Hematopoietic multipotent progenitor cell treated with erythropoietin and hydrocortisone succinate and interleukin-3 and kit ligand, for 8 days (in vitro differentiated cells): ENCODE measurements around the gene CENPX.

Source experiments
- DNase-seq: peaks from one replicate; pipeline ENCODE4 v3.0.0-alpha.2; 2015

CENPX gene

DNA sequence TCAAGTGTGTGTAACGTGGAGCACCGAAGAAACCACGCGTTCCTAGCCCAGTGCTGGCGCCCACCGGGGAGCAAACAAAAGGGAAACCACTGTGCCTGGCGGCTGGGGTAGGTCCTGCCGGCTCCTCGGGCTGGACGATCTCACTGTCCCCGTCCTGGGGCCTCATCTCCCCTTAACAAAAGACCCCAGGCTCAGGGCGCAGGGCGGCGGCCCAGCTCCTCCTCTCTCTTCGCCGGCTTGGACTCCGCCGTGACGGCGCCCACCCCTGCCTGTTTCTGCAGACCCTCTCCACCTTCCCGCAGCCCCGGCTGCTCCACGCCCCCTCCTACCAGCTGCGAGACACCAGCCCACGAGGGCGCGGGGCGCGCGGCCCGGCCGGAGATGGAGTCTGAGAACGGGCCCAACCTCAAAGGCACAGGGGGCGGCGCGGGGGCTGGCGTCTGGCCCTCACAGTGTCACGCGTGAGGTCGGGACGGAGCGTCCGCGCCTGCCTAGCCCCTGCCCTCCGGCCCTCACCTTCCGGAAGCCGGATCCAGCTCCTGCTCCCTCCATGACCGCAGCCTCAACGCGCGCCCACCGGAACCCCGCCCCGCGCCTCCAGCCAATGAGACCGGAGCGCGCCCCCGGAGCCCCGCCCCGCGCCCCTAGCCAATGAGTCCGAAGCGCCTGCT is at the start of gene CENPX:
CENPX (minus strand) TSS at position 569 of the 671 bp plus-strand sequence; CDS start at position 552, 17 bp downstream.
- DNase-seq: no peak

DNA sequence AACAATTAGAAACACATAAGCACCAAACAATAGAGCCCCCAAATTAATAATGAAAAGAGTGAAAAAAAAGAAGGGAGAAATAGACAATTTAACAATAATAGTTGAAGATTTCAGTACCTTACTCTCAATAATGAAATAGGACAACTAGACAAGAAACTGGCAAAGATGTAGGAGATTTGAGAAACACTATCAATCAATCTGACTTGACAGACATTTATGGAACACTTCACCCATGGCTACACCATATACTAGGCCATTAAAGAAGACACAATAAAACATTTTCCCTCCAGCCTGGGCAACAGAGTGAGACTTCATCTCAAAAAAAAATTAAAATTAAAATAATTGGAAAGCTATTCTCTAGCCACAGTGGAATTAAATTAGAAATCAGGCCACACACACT is 47.9 kb upstream of the CENPX start:
- no peak for DNase-seq

DNA sequence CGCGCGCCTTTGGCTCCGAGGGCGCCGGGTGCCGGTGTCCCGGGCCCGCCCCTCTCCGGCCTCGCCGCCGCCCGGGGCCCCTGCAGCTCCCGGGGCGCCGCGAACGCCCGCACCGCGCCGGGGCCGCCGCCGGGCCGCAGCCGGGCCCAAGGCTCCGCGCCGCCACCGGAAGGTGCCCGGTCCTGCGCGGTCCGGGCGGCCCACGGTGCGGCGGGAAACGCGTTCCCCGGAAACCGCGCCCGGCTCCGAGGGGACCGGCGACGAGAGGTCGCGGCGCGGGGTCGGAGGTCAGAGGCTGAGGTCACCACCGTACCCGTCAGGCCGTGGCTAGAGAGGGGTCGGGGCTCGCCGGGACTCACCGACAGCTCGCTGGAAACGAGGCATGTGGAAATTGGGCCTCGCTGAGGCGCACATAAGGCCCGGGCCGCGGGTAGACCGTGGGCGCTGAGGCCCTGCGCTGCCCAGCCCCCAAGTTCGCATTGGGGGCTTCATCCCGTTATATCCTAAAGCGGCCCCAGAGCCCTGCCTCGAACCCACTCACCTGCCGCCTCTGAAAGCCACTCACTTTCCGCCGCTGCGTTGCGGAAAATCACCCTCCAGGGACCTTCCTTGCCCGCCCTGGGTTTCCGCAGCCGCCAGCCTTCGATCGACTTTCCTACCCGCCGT is 43.1 kb upstream of the CENPX start, which contains the start of gene DUS1L:
DUS1L (minus strand) TSS at position 167 of the 666 bp plus-strand sequence. CDS start 745 bp downstream, outside the sequence.
- peak; percentile 55 for DNase-seq

DNA sequence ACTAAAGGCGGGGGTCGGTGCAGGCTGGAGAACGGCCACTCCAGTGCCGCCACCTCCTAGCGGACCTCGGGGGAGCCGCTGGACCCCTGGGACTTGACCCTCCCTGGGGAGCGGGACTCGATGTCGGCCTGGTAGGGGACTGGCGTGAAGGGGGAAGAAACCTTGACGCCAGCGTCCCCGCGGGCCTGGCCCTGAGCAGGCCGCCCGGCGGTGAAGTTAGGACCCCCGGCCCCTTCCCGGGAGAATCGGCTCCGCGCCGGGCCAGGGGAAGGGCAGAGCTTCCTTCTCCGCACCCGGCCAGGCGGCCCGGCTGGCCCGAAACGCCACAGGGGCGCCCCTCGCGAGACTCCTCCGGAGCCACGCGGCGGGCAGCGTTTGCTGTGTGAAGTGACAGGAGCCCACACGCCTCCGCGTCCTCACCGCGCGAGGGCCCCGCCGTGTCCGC is 42.5 kb upstream of the CENPX start:
- DNase-seq: no peak

DNA sequence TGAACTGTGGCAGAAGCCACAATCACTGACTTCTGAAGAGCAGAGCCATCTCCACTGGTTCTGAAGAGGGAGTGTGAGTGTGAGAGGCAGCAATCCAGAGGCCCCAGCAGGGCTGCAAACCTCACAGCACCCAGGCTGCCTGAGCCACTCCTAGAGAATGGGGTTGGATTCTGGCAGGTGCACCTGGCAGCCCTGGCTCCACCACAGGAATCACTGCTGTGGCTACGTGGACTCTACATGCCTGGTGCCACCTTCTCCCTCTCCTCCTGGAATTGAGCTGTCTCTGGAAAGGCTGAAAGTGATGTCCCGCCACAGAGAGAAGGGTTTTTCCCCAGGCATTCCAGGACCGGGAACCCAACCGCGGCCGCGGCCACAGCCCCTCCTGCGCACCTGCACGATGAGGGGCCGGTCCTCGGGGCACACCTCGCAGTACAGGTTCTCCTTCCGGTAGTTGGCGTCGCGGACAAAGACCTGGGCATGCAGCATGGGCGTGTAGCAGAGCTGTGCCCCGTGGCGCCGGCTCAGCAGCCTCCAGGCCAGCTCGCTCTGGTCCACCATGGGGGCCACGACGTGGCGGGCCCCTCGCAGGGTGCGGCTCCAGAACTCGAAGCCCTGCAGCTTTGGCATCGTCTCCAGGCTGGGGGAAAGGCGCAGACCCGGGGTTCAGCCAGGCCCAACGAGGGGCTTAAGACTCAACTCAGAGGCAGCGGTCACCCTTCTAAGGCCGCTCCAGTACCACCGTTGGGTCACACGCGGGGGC is 41.9 kb upstream of the CENPX start:
- no peak for DNase-seq

DNA sequence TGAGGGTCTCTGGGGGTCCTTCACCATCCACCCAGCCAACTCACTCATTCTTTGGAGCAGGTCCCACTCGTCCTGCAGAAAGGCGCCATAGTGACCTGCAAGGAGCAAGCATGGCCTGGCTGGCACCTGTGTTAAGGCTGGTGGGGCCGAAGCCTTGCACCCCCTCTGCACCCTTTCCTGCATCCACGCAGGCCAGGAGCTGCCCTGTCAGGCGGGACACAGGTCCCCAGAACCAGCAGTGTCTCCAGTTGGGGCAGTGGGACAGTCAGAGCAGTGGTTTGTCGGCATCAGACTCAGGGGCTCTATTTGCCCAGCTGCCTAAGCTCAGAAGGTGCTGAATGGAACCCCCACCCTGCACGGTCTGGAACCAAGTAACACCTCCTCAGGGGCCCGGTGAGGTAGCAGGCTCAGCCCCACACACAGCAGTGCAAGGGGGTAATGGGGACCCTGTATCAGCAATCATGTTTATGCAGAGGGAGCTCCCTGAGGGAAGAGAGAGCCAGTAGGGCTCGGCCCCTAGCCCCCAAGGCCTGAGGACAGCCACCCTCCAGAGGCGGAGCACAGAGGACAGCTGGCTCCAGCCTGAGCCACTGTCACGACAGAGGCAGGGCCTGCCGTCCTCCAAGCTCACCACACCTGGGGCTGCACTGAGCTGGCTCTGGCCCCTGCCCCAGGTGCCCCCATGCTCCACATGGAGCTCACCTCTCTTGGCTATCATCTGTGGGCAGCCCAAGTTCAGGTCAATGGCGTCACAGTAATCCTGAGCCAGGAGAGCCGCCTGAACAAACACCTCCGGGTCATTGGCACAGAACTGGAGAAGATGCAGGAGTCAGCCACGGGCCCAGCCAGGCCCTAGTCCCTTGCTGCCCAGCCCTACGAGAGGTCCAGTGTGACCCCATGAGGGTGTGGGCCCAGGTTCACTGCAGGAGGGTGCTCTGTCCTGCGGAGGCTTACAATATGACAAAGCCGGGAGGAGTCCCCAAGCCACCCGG is 41.0 kb upstream of the CENPX start:
- DNase-seq: no peak

DNA sequence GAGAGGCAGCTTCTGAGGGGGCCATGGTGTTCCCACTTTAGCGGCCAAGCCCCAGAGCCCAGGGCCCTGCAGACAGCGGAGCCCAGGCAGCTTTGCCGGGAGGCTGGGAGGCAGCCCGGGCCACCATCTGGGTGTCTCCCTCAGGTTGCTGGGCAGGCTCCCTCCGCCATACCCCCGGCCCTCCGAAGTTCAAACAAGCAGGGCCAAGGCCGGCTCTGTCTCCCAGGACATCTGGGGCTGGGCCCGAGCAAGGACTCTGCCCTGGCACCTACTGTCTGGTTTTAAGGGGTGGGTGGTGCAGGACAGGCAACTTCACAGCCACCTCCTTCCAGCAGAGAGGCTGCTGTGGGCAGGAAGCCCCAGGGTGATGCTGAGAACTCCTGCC is 40.3 kb upstream of the CENPX start:
- DNase-seq: no peak

DNA sequence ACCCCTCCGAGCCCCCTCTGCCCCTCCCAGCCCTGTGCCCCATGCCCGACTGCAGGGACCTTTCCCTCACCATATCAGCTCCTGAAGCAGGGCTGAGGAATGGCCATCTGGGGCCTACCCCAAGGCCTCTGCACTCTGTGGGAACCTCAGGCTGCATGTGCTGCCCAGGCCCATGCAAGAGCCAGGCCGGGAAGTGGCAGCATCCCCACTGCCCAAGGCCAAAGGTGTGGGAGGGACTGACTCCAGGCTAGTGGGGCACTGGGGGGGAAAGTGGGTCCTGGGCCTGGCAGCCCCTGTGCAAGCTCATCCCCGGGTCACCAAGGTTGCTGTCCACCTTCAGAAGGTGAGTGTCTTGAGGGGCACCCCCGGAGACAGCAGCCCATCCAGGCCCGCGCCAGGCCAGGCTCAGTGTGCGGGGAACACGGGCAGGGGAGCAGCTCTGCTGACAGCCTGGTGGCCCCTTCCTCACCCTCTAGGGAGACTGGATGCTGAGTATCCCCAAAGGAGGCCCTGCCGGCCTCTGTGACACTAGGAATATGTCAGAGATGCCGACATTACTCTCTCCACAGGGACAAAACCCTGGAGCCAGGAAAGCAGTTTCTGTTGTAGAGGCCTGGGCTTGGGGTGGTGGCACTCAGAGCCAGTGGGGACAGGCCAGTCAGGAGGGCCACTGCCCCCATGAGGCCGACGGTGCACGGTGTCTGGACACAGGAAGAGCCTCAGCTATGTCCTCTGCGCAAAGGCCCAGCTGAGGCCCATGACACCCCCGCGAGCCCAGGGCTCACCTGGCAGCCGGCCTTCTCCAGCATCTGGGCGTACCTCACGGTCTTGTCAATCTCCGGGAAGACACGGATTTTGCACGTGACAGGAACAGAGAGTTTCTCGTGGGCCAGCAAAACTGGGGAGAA is 39.7 kb upstream of the CENPX start:
- DNase-seq: no peak

DNA sequence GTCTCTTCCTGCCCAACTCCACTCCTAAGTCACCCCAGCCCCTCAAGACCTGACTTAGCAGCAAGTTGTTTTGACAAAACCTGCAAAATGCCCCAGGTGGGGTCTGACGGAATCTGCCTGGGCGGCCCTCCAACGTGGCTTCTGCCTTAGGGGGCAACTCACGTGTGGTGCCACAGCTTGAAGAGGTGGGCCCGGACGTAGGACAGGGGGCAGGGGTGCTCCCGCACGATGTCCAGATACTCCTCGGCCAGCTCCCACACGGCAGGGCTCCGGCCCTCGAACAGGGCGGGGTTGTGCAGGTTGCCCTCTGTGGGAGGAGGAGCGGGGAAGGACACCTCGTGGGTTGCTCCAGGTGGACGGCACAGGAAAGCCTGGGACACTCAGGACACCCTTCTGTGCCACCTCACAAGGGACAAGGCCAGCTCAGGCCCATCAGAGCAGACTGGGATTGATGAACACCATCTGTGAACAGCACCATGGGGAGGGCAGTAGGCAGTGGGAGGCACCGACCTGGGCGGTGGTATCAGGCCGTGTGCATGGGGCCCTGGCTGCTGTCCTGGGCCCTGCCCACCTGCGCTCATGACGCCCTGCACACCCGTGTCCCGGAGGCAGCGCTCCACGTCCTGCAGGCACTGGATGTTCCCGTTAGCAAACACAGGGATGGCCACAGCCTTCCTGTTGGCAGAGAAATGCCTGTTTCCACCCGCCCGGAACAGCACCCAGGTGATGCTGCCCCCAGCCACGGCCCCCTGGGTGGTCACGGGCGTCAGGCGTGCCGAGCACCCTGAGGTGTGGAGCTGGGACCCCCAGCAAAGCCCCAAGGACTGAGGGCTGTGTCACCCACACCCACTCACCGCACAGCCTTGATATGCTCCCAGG is 38.6 kb upstream of the CENPX start:
- no peak for DNase-seq

DNA sequence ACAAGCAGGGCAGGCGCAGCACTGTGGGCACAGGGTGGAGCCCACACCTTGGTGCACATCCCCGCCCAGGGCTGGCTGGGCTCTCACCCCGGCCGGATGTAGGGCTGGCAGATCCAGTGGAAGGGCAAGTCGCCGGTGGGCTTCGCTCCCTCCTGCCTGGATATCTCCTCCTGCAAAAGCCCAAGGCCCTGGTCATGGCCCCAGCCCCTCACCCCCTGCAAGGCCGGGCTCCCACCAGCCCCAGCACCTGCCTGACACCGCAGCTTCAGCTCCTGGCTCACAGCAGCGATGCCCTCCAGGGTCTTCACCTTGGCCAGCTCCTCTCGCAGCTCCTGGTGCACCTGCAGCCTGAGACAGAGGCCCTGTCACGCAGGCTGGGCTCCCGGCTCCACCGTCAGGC is 37.9 kb upstream of the CENPX start:
- DNase-seq: no peak

DNA sequence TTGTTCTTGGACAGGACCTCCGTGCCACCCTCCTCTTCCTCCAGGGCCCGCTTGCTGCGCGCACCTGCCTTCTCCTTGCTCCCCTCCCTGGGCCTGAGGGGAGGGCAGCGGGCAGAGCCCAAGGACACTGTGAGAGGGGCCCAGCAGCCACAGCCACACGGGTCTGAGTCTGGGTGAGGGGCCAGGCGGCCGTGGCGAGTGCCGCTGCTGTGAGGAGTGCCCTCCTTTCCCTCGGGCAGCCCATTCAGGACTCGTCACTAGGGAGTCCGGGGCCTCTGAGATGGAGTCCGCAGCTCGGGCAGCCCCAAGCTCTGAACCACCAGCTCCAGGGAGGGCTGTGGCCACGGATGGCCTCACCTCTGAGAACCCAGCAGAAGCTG is 37.3 kb upstream of the CENPX start:
- DNase-seq: no peak

DNA sequence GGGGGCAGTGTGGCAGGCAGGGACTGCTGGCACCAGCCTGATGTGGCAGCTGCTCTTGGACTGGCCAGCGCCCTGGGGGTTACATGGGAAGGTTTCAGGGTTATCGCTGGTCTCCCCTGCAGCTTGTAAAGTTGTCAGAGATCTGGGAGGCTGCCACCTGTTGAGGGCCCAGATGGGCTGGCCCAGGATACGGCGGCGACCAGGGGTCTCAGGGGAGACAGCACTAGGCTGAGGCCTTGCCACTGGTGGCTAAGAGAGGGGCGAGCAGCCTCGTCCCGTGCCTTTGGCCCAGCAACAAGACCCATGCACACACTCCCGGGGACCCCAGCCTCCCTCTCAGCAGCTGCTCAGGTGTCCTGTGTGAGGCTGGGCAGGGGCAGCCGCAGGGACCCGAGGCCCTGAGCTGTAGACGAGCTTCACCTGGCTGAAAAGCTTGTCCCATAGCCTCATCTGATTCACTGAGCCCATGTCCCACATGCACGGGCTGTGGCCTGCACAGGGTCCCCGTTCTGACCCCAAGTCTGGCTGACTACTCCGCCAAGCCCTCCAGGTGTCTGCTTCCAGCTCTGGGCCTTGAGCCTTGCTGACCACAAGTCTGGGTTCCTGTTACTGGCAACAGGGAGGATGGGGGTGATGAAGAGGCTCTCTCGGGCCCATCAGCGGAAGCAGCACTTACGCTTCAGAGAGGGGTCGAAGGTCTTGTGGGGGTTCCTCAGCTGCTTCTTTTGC is 36.8 kb upstream of the CENPX start:
- no peak for DNase-seq

DNA sequence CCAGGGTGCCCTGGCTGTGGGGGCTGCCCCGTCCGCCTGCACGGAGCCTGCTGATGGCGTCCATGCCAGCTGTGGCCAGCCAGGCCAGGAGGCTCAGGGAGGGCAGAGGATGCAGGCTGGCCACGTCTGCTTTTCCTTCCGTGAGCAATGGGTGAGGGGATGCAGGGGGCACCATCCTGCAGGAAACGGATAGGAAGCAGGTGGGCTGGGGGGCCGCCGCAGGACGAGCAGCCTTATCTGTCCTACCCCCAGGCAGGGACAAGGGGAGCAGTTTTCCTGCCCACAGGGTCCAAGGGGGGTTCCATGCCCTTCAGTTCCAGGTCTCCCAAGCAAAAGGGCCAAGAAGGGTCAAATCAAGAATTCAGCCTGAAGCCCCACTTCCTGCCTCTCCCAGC is 36.2 kb upstream of the CENPX start:
- DNase-seq: no peak

DNA sequence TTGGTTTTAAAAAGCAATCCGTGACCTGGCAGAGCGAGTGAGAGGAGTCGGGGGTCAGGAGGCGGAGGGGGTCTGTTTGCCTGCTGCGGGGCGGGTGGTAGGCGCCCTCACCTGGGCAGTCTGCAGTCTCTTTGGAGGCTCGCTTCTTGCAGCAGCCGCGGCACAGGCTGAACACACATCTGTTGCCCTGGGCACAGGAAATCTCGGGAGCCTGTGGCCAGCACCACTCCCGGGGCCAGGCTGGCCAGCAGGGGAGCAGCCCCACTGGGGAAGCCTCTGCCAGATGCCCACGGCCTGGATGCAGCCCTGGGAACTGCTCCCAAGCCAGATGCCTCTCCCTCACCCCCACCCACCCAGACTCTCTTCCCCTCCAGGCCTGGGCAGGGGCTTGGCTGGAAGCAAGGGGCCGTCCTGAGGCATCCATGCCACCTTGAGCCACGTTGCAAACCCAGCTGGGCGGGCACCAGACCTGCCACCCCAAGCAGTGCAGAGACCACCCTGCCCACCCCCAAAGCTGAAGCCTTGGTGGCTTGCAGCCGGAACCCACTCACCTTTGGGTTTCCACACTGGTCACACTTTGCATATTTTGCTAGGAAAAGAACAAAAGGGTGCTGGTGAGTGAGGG is 35.7 kb upstream of the CENPX start:
- DNase-seq: no peak

DNA sequence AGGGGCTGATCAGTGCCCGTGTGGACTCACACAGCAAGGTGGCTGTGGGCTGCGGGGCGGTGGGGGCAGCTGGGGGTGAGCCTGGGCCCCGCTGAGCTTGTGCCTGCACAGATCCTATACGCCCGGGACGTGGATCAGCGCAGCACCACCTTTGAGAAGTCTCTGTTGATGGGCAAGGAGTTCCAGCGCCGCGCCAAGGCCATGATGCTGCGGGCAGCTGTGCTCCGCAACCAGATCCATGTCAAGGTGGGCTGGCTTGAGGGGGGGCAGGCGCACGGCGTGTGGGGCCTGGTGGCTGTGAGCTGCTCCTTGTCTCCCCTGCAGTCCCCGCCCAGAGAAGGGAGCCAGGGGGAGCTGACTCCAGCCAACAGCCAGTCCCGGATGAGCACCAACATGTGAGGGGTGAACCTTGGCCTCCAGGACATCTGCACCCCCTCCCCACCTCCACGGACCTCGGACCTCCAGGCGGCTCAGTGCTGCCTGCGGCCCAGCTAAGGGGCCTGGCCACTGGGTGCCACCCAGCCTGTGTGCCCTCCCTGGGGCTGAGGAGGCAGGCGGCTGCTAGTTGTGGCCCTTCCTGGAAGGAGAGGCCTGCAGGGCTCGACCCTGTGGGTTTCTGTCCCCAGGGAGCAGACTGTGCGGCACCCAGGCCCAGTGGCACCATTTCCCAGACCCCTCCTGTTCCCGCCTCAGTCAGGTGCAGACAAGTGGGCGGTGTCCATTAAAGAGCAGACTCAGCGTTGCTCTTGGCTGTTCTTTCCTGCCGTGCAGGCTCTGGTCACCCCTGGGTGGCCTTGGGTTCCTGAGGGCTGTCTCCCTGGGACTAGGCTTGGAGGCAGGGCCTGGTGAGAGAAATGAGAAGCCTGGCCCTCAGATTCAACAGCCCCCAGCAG is 34.3 kb upstream of the CENPX start:
- no peak for DNase-seq

DNA sequence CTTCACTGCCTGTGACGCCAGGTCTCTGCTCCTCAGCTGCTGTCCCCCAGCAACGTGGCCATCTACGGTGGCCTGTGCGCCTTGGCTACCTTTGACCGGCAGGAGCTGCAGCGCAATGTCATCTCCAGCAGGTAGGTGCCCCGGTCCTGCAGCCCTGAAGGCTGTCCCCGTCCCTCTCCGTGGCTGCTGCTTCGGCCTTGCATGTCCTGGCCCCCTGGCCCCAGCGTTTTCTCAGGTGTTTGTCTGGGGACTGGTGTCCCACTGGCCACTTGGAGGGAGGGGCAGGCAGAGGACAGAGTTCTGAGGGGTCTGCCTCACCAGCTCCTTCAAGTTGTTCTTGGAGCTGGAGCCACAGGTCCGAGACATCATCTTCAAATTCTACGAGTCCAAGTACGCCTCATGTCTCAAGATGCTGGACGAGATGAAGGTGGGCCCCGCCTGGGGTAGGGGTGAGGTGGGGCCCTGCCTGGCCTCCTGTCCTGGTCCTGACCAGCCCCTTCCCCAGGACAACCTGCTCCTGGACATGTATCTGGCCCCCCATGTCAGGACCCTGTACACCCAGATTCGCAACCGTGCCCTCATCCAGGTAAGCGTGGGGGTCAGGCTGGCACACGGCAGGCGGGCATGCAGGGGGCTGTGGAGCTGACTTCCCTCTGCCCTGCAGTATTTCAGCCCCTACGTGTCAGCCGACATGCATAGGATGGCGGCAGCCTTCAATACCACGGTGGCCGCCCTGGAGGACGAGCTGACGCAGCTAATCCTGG is 33.5 kb upstream of the CENPX start:
- no peak for DNase-seq
